HL-60 (cell line): ENCODE measurements around the gene SLC35F3.

ENCODE experiments used
- DNase-seq, 2 experiments: peaks; one replicate each; pipeline ENCODE4 v3.0.0-alpha.2; 2010 to 2020; ENCODE audit warnings: low read depth in 1 of 2, low spot score in 1 of 2
- H3K27ac ChIP-seq: fragments of 250-450 bp; sonication (Bioruptor Pico); replicated peaks from 2 replicates; pipeline ENCODE4 v1.5.1; 2020; ENCODE audit warnings: mild to moderate bottlenecking, moderate library complexity
- H3K27me3 ChIP-seq: fragments of 250-450 bp; sonication (Bioruptor Pico); 2 replicates; pipeline ENCODE4 v1.5.1; 2021; ENCODE audit warnings: mild to moderate bottlenecking, moderate library complexity; ENCODE audit not compliant: insufficient read depth, poor library complexity, severe bottlenecking
- H3K4me3 ChIP-seq: replicated peaks from 2 replicates; pipeline ENCODE4 v1.5.1; 2011; ENCODE audit warnings: mild to moderate bottlenecking, control low read depth, low read length; ENCODE audit not compliant: insufficient read depth
- CTCF ChIP-seq: IDR thresholded peaks from one replicate; pipeline ENCODE4 v1.5.1; 2011; ENCODE audit warnings: low read length, control low read depth, inconsistent platforms; ENCODE audit not compliant: insufficient read depth
- GABPA ChIP-seq: IDR thresholded peaks from 2 replicates; pipeline ENCODE4 v1.6.1; 2012; ENCODE audit warnings: low read depth
- POLR2AphosphoS5 ChIP-seq: IDR thresholded peaks from 2 replicates; pipeline ENCODE4 v1.6.1; 2012; ENCODE audit warnings: low read depth
- REST ChIP-seq: IDR thresholded peaks from 2 replicates; pipeline ENCODE4 v1.6.1; 2012; ENCODE audit warnings: low read depth; ENCODE audit not compliant: insufficient replicate concordance
- SPI1 ChIP-seq: IDR thresholded peaks from 2 replicates; pipeline ENCODE4 v1.6.1; 2012; ENCODE audit warnings: low read depth, mild to moderate bottlenecking, borderline replicate concordance

The SLC35F3 gene

GRCh38 chr1:234212764-234213657 lies 308.5 kb downstream of the SLC35F3 start:
- Histone ChIP-seq H3K27me3 (peaks cover 9% of the 10 kb centered on the region), H3K4me3 (no peak overlapping the region), H3K27ac (no peak overlapping the region)
- peak; percentile 60 to 65 for DNase-seq
- TF ChIP-seq CTCF (peak; percentile 44), GABPA (no peak), REST (no peak), POLR2AphosphoS5 (no peak), SPI1 (peak; percentile 65; the same call in 1 of the 2 replicates)

- peak; percentile 68 to 75 for DNase-seq
- Histone ChIP-seq H3K27me3 (peaks cover 9% of the 10 kb centered on the region), H3K4me3 (peak overlapping the region; percentile 46), H3K27ac (no peak overlapping the region)
- TF ChIP-seq POLR2AphosphoS5 (no peak), REST (no peak), SPI1 (peak; percentile 100), CTCF (no peak), GABPA (no peak)
These were observed 309.2 kb downstream of the SLC35F3 start for GRCh38 chr1:234213658-234214128.

GRCh38 chr1:234214129-234214910 lies 309.8 kb downstream of the SLC35F3 start:
- Histone ChIP-seq H3K4me3 (peak overlapping the region; percentile 46), H3K27ac (no peak overlapping the region), H3K27me3 (peaks cover 9% of the 10 kb centered on the region)
- peak in 1 of 2 experiments; percentile 72 for DNase-seq
- TF ChIP-seq GABPA: no peak
- no peak for TF ChIP-seq CTCF
- no peak for TF ChIP-seq REST
- no peak for TF ChIP-seq SPI1
- TF ChIP-seq POLR2AphosphoS5: no peak
